Body of pancreas (tissue), 4 donors: ENCODE data around the gene TMEFF2.

Source experiments
- CTCF ChIP-seq, 7 experiments: fragments of 450-650 bp in 4 of 7; fragments of 200-600 bp in 3 of 7; sonication (generic) in 3 of 7; IDR thresholded peaks; one replicate each; pipeline ENCODE4 v1.5.1; 2016 to 2019; ENCODE audit warnings: antibody characterized with exemption in 7 of 7
- POLR2A ChIP-seq, 3 donors: fragments of 450-650 bp; IDR thresholded peaks; one replicate each; pipeline ENCODE4 v1.6.1; 2016; ENCODE audit warnings: antibody characterized with exemption in 3 of 3, mild to moderate bottlenecking in 2 of 3

- TF ChIP-seq POLR2A (IDR thresholded peaks at IDR 0.05) (no peak), CTCF (IDR thresholded peaks at IDR 0.05) (no peak)
These were observed 233.2 kb downstream of the TMEFF2 start for GRCh38 chr2:191961556-191961955.
